ENCODE results near the gene RPL41.
"Not testable (repeated sequence)": the region's sequence is repeated elsewhere in the genome, so short reads cannot be mapped to it uniquely, and the experiment has no call there.

The RPL41 gene

DNA sequence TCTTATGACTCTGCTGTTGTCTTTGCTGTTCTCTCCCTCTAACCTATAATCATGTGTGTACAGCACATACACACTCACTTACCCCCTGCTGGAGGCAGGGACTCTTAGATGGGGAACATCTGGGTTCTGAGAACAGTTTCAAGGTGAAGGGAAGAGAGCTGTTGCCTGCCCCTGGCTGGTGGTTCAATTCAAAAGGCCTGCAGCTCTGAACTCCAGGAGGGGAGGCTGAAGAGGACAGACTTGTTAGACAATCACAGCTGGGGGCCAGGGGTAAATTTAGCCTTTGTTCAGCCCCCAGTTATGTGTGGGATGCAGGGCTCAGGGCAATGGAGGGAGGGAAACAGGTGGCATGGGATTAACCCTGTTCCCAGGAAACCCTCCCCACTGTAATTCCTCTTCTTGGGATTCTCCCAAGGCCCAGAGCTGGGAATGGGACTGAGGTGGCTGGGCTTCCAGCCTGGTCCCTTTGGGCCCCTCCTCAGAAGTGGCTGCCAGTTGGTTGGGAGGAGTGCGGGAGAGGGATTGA is 37.9 kb downstream of the RPL41 start:
- DNase-seq (ENCODE audit: low spot score): no peak
- TF ChIP-seq, protein P1, sequence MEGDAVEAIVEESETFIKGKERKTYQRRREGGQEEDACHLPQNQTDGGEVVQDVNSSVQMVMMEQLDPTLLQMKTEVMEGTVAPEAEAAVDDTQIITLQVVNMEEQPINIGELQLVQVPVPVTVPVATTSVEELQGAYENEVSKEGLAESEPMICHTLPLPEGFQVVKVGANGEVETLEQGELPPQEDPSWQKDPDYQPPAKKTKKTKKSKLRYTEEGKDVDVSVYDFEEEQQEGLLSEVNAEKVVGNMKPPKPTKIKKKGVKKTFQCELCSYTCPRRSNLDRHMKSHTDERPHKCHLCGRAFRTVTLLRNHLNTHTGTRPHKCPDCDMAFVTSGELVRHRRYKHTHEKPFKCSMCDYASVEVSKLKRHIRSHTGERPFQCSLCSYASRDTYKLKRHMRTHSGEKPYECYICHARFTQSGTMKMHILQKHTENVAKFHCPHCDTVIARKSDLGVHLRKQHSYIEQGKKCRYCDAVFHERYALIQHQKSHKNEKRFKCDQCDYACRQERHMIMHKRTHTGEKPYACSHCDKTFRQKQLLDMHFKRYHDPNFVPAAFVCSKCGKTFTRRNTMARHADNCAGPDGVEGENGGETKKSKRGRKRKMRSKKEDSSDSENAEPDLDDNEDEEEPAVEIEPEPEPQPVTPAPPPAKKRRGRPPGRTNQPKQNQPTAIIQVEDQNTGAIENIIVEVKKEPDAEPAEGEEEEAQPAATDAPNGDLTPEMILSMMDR (conservative IDR thresholded peaks at IDR 0.05; ENCODE audit: low read depth): no peak
- POLR2A ChIA-PET (ENCODE audit: low non-redundant PET): no interaction called here
- CTCF ChIA-PET: no interaction called here
- H3K27ac ChIP-seq: peak overlapping the region; percentile 97

DNA sequence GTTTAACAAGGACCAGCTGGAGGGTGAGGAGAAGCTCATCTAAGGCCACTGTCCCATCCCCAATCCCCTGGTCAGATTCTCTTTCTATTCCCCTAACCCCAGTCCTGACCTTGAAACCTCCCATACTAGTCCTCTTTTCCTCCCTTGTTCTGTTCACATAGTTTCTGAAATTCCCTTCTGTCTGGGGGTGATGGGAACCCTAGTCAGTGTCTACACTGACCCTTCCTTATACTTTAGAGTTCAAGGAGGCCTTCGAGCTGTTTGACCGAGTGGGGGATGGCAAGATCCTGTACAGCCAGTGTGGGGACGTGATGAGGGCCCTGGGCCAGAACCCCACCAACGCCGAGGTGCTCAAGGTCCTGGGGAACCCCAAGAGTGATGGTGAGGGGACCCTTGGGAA is 38.4 kb downstream of the RPL41 start:
- ChIA-PET CTCF (no interaction called here), POLR2A (ENCODE audit: low non-redundant PET) (interaction anchor here (1.2 kb wide), 1 partner anchor 34 kb away, joined by 3 read pairs; no protein-coding TSS in a partner anchor)
- TF ChIP-seq, protein P1 (conservative IDR thresholded peaks at IDR 0.05; ENCODE audit: low read depth): no peak
- peak overlapping the region; percentile 97 for H3K27ac ChIP-seq
- no peak for DNase-seq (ENCODE audit: low spot score)

DNA sequence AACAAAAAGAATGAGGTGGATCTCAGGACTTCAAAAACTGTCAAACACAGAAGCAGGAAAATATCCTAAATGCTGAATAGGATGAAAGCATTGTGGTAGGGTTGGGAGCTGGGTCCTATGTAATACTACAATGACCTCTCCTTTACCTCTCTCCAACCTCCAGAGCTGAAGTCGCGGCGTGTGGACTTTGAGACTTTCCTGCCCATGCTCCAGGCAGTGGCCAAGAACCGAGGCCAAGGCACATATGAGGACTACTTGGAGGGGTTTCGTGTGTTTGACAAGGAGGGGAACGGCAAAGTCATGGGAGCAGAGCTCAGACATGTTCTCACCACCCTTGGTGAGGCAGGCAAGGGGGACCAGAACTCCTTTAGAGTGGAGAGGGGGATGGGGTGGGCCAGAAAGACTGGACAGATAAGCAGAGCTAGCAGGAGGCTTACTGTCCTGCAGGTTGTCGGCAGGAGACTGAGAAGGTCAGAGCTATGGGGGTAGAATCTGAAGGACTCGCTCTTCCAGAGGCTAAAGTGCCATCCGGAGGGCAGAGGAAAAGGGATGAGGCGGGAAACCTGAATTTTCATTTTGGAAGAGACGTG is 38.9 kb downstream of the RPL41 start:
- DNase-seq (ENCODE audit: low spot score): no peak
- TF ChIP-seq, protein P1 (conservative IDR thresholded peaks at IDR 0.05; ENCODE audit: low read depth): no peak
- ChIA-PET POLR2A (ENCODE audit: low non-redundant PET) (interaction anchor here (0.5 to 1.2 kb wide), 2 partner anchors 31 to 33 kb away, joined by 3 read pairs; no protein-coding TSS in a partner anchor), CTCF (no interaction called here)
- peak overlapping the region; percentile 97 for H3K27ac ChIP-seq

DNA sequence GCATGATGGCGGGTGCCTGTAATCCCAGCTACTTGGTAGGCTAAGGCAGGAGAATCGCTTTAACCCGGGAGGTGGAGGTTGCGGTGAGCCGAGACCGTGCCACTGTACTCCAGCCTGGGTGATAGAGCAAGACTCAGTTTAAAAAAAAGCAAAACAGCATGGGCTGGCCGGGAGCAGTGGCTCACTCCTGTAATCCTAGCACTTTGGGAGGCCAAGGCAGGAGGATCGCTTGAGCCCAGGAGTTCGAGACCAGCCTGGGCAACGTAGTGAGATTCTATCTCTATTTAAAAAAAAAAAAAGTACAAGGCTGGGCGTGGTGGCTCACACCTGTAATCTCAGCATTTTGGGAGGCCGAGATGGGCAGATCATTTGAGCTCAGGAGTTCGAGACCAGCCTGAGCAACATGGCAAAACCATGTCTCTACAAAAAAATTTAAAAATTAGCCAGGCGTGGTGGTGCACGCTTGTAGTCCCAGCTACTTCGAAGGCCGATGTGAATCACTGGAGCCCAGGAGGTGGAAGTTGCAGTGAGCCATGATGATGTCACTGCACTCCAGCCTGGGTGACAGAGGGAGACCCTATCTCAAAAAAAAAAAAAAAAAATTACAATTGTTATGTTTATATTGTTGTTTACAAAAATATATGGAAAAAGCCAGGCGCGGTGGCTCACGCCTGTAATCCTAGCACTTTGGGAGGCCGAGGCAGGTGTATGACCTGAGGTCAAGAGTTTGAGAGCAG is 40.2 kb downstream of the RPL41 start:
- CTCF ChIA-PET: interaction anchor here (0.6 to 0.7 kb wide), 3 partner anchors 32 to 166 kb away, joined by 3 to 4 read pairs (median 3); no protein-coding TSS in a partner anchor
- DNase-seq (ENCODE audit: low spot score); POLR2A ChIA-PET (ENCODE audit: low non-redundant PET): not testable (repeated sequence)
- peak overlapping the region; percentile 97 for H3K27ac ChIP-seq

DNA sequence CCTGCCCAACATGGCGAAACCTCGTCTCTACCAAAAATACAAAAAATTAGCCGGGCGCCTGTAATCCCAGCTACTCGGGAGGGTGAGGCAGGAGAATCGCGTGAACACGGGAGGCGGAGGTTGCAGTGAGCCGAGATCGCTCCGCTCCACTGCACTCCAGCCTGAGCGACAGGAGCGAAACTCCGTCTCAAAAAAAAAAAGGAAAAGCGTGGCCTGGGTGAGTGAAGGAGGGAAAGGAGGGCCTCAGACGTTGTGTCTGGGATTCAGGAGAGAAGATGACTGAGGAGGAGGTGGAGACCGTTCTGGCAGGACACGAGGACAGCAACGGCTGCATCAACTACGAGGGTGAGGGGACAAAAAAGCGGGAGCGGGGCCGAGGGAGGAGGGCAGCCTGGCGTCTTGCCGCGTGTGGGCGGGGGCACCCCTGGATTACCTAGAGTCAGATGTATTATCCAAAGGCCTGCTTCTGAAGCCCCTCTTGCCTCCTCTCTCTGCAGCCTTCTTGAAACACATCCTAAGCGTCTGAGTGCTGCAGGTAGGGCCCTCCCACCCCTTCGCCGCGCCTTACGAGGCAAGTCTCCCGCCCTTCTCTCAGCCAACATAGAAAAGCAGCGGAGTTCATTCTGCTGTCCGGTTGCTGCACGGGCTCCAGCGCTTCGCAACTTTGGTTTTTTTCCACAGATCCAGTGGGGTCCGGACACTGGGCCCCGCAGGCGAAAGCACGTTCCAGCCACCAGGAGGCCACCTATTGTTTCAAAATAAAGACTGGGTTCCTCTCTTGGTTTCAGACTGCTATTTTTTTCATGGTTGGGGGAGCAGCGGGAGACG is 41.0 kb downstream of the RPL41 start:
- POLR2A ChIA-PET (ENCODE audit: low non-redundant PET): no interaction called here

DNA sequence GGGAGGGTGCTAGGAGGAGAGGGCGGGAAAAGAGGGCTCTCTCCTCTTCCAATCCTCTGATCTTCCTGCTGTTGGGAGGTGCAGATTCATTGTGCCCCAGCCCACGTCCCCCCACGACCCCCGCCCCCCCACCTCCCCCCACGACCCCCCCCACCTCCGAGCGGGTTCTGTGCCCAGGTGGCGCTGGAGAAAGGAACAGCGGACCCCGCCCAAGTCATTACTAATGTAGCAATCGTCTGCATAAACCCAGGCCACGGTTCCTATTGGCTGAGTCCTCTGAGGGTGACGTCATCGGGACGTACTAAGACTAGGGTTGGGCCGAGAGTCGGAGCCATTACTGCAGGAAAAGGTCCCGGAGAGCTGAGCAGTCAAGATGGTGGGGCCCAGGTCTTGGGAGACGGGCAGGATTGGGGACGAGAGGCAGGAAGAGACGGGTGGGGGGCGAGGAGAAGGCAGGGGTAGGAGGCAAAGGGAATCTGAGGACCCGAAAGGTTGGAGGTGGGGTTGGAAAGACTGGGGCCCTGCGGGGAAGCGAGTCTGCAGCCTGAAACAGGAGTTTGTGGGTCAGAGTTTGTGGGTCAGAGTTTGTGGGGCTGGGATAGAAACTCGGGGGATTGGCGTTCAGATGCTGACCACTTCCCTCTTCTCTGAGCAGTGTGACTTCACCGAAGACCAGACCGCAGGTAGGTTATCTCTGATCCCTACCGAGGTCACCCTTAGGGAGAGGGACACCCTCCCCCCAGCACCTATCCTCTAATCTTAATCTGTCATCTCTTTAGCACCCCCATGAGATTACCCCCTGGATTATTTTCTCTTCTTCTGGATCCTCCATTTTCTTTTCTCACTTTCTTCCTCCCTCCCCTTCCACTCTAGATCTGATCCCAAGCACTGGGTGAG is 41.8 kb downstream of the RPL41 start, which contains the start of gene MYL6:
Gene MYL6, plus strand, starts transcription at position 331 of the 897 bp plus-strand sequence. Its CDS starts 43 bp downstream, at position 374.
- POLR2A ChIA-PET (ENCODE audit: low non-redundant PET): interaction anchor here (0.6 to 1.4 kb wide), 3 partner anchors 30 to 38 kb away, joined by 3 to 6 read pairs (median 3); partner anchors contain the start of gene ESYT1
- peak within 1 kb of the TSS; percentile 97 for H3K27ac ChIP-seq
- DNase-seq (ENCODE audit: low spot score): peak; percentile 98
- TF ChIP-seq, protein P1 (conservative IDR thresholded peaks at IDR 0.05; ENCODE audit: low read depth): no peak; the same call in 1 of the 2 replicates
- CTCF ChIA-PET: interaction anchor here (0.5 to 0.6 kb wide), 3 partner anchors 30 to 38 kb away, joined by 3 to 7 read pairs (median 4); no protein-coding TSS in a partner anchor

More for the DNA sequence above, 41.0 kb downstream of the RPL41 start:
- TF ChIP-seq, protein P1 (conservative IDR thresholded peaks at IDR 0.05; ENCODE audit: low read depth): peak; percentile 62
- CTCF ChIA-PET: no interaction called here
- peak overlapping the region; percentile 97 for H3K27ac ChIP-seq
- DNase-seq (ENCODE audit: low spot score): peak; percentile 81

Measured in RWPE1 (cell line).